ENCODE measurements around the gene ZC3H12C.

ZC3H12C gene

DNA sequence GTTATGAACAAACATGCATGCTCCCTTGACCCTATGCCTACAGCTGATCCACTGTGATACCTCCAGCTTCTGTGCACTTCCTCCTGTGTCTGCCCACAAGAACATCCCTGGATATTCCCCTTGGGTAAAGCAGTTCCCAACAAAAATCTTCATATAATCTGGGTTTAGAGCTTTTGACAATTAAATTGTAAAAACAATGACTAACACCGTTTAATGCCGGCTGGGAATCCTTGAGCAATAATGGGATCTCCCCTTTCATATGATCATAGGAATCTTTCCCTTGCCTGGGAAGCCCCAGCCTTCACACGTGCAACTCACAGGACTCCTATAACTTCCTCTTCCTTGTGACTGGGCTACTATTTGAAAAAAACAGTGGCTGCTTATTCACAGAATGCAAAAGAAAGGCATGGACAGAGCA lies 6.3 kb upstream of the ZC3H12C start:
- H3K4me2 ChIP-seq (ENCODE audit: low read length, poor library complexity, severe bottlenecking), result no peak overlapping the region
- H3K79me1 ChIP-seq (replicated peaks; ENCODE audit: low read length, poor library complexity, severe bottlenecking), result no peaks in the 10 kb centered on the region
- H2AK5ac ChIP-seq (ENCODE audit: low read length, severe bottlenecking), result no peak overlapping the region
- no peak overlapping the region for H3K14ac ChIP-seq (ENCODE audit: low read length in 2 of 2)
- no peak overlapping the region for H3K4ac ChIP-seq (ENCODE audit: low read depth in 1 of 2, low read length in 2 of 2)
- no peak overlapping the region for H2BK12ac ChIP-seq (ENCODE audit: low read length in 2 of 2)
- H3K27me3 ChIP-seq (ENCODE audit: control insufficient read depth in 1 of 2, insufficient read depth in 1 of 2, low read length in 2 of 2), result no peaks in the 10 kb centered on the region
- H3K4me3 ChIP-seq (ENCODE audit: insufficient read depth in 1 of 2, low read depth in 1 of 2, low read length in 2 of 2), result no peak overlapping the region
- H3K9ac ChIP-seq (ENCODE audit: low read length), result no peak overlapping the region
- peaks cover 6% of the 10 kb centered on the region for H3K4me1 ChIP-seq (ENCODE audit: control insufficient read depth, insufficient read depth, low read depth, low read length)
- DNase-seq, result peak; percentile 81
- no peak overlapping the region for H3K23ac ChIP-seq (ENCODE audit: low read length in 2 of 2)
- H3K27ac ChIP-seq (ENCODE audit: low read length, poor library complexity, severe bottlenecking), result no peak overlapping the region
- H3K18ac ChIP-seq (ENCODE audit: low read depth in 1 of 2, low read length in 2 of 2), result no peak overlapping the region
- no peak overlapping the region for H2BK120ac ChIP-seq (ENCODE audit: low read depth, low read length)
- no peak overlapping the region for H2AFZ ChIP-seq (ENCODE audit: low read depth, low read length)
- no peak overlapping the region for H2BK15ac ChIP-seq (ENCODE audit: low read depth, poor library complexity, severe bottlenecking)
- 61% methylated on average over 3 of the region's 3 CpGs for WGBS
- H3K36me3 ChIP-seq (ENCODE audit: control insufficient read depth in 1 of 2, insufficient read depth in 2 of 2, low read depth in 1 of 2, low read length in 2 of 2), result no peaks in the 10 kb centered on the region
- no peaks in the 10 kb centered on the region for H3K9me3 ChIP-seq (ENCODE audit: control insufficient read depth, low read length)
- no peak overlapping the region for H2BK5ac ChIP-seq (ENCODE audit: low read depth, low read length, poor library complexity, severe bottlenecking)
- no peak overlapping the region for H4K8ac ChIP-seq (ENCODE audit: low read length)
- H4K91ac ChIP-seq (ENCODE audit: low read length), result no peak overlapping the region

GRCh38 chr11:110087812-110088534 lies 5.2 kb upstream of the ZC3H12C start:
- no peaks in the 10 kb centered on the region for H3K27me3 ChIP-seq (ENCODE audit: control insufficient read depth in 1 of 2, insufficient read depth in 1 of 2, low read length in 2 of 2)
- no peak overlapping the region for H3K27ac ChIP-seq (ENCODE audit: low read length, poor library complexity, severe bottlenecking)
- H2BK5ac ChIP-seq (ENCODE audit: low read depth, low read length, poor library complexity, severe bottlenecking), result no peak overlapping the region
- no peak overlapping the region for H2AFZ ChIP-seq (ENCODE audit: low read depth, low read length)
- no peaks in the 10 kb centered on the region for H3K9me3 ChIP-seq (ENCODE audit: control insufficient read depth, low read length)
- no peak overlapping the region for H3K9ac ChIP-seq (ENCODE audit: low read length)
- no peak overlapping the region for H2AK5ac ChIP-seq (ENCODE audit: low read length, severe bottlenecking)
- H2BK120ac ChIP-seq (ENCODE audit: low read depth, low read length), result no peak overlapping the region
- no peak overlapping the region for H3K18ac ChIP-seq (ENCODE audit: low read depth in 1 of 2, low read length in 2 of 2)
- H3K79me1 ChIP-seq (replicated peaks; ENCODE audit: low read length, poor library complexity, severe bottlenecking), result no peaks in the 10 kb centered on the region
- no peak overlapping the region for H2BK12ac ChIP-seq (ENCODE audit: low read length in 2 of 2)
- WGBS, result 100% methylated on average over 5 of the region's 5 CpGs
- no peak overlapping the region for H4K91ac ChIP-seq (ENCODE audit: low read length)
- H3K4me2 ChIP-seq (ENCODE audit: low read length, poor library complexity, severe bottlenecking), result no peak overlapping the region
- no peak overlapping the region for H3K4ac ChIP-seq (ENCODE audit: low read depth in 1 of 2, low read length in 2 of 2)
- no peaks in the 10 kb centered on the region for H3K36me3 ChIP-seq (ENCODE audit: control insufficient read depth in 1 of 2, insufficient read depth in 2 of 2, low read depth in 1 of 2, low read length in 2 of 2)
- H3K23ac ChIP-seq (ENCODE audit: low read length in 2 of 2), result no peak overlapping the region
- no peak overlapping the region for H2BK15ac ChIP-seq (ENCODE audit: low read depth, poor library complexity, severe bottlenecking)
- H3K4me3 ChIP-seq (ENCODE audit: insufficient read depth in 1 of 2, low read depth in 1 of 2, low read length in 2 of 2), result no peak overlapping the region
- peak; percentile 76 for DNase-seq
- no peak overlapping the region for H3K14ac ChIP-seq (ENCODE audit: low read length in 2 of 2)
- H4K8ac ChIP-seq (ENCODE audit: low read length), result no peak overlapping the region
- peaks cover 8% of the 10 kb centered on the region for H3K4me1 ChIP-seq (ENCODE audit: control insufficient read depth, insufficient read depth, low read depth, low read length)

- Histone ChIP-seq H3K23ac (ENCODE audit: low read length in 2 of 2) (no peak overlapping the region), H3K9ac (ENCODE audit: low read length) (no peak overlapping the region), H2BK5ac (ENCODE audit: low read depth, low read length, poor library complexity, severe bottlenecking) (no peak overlapping the region), H2BK15ac (ENCODE audit: low read depth, poor library complexity, severe bottlenecking) (no peak overlapping the region), H3K9me3 (ENCODE audit: control insufficient read depth, low read length) (no peaks in the 10 kb centered on the region), H3K4me3 (ENCODE audit: insufficient read depth in 1 of 2, low read depth in 1 of 2, low read length in 2 of 2) (no peak overlapping the region), H3K79me1 (replicated peaks; ENCODE audit: low read length, poor library complexity, severe bottlenecking) (peaks cover 1% of the 10 kb centered on the region), H3K14ac (ENCODE audit: low read length in 2 of 2) (no peak overlapping the region), H3K27me3 (ENCODE audit: control insufficient read depth in 1 of 2, insufficient read depth in 1 of 2, low read length in 2 of 2) (no peaks in the 10 kb centered on the region), H3K36me3 (ENCODE audit: control insufficient read depth in 1 of 2, insufficient read depth in 2 of 2, low read depth in 1 of 2, low read length in 2 of 2) (no peaks in the 10 kb centered on the region), H2AFZ (ENCODE audit: low read depth, low read length) (no peak overlapping the region), H3K18ac (ENCODE audit: low read depth in 1 of 2, low read length in 2 of 2) (no peak overlapping the region), H3K4ac (ENCODE audit: low read depth in 1 of 2, low read length in 2 of 2) (no peak overlapping the region), H3K4me2 (ENCODE audit: low read length, poor library complexity, severe bottlenecking) (no peak overlapping the region), H2AK5ac (ENCODE audit: low read length, severe bottlenecking) (peak overlapping the region; percentile 72), H4K91ac (ENCODE audit: low read length) (no peak overlapping the region), H2BK120ac (ENCODE audit: low read depth, low read length) (no peak overlapping the region), H4K8ac (ENCODE audit: low read length) (peak overlapping the region; percentile 12), H2BK12ac (ENCODE audit: low read length in 2 of 2) (peak overlapping the region in 1 of 2 experiments; percentile 24), H3K27ac (ENCODE audit: low read length, poor library complexity, severe bottlenecking) (no peak overlapping the region), H3K4me1 (ENCODE audit: control insufficient read depth, insufficient read depth, low read depth, low read length) (peaks cover 9% of the 10 kb centered on the region)
- 99% methylated on average over 4 of the region's 5 CpGs for WGBS
- DNase-seq, result no peak
These were observed 4.5 kb upstream of the ZC3H12C start for GRCh38 chr11:110088535-110089344.

- Histone ChIP-seq H3K4ac (ENCODE audit: low read depth in 1 of 2, low read length in 2 of 2) (no peak overlapping the region), H2AFZ (ENCODE audit: low read depth, low read length) (no peak overlapping the region), H2BK5ac (ENCODE audit: low read depth, low read length, poor library complexity, severe bottlenecking) (no peak overlapping the region), H3K18ac (ENCODE audit: low read depth in 1 of 2, low read length in 2 of 2) (no peak overlapping the region), H2AK5ac (ENCODE audit: low read length, severe bottlenecking) (no peak overlapping the region), H3K79me1 (replicated peaks; ENCODE audit: low read length, poor library complexity, severe bottlenecking) (peaks cover 1% of the 10 kb centered on the region), H3K4me3 (ENCODE audit: insufficient read depth in 1 of 2, low read depth in 1 of 2, low read length in 2 of 2) (no peak overlapping the region), H3K9ac (ENCODE audit: low read length) (no peak overlapping the region), H3K4me1 (ENCODE audit: control insufficient read depth, insufficient read depth, low read depth, low read length) (peaks cover 9% of the 10 kb centered on the region), H3K27ac (ENCODE audit: low read length, poor library complexity, severe bottlenecking) (no peak overlapping the region), H2BK15ac (ENCODE audit: low read depth, poor library complexity, severe bottlenecking) (no peak overlapping the region), H2BK120ac (ENCODE audit: low read depth, low read length) (no peak overlapping the region), H2BK12ac (ENCODE audit: low read length in 2 of 2) (no peak overlapping the region), H3K27me3 (ENCODE audit: control insufficient read depth in 1 of 2, insufficient read depth in 1 of 2, low read length in 2 of 2) (no peaks in the 10 kb centered on the region), H3K9me3 (ENCODE audit: control insufficient read depth, low read length) (no peaks in the 10 kb centered on the region), H3K23ac (ENCODE audit: low read length in 2 of 2) (no peak overlapping the region), H4K8ac (ENCODE audit: low read length) (no peak overlapping the region), H3K36me3 (ENCODE audit: control insufficient read depth in 1 of 2, insufficient read depth in 2 of 2, low read depth in 1 of 2, low read length in 2 of 2) (no peaks in the 10 kb centered on the region), H4K91ac (ENCODE audit: low read length) (no peak overlapping the region), H3K4me2 (ENCODE audit: low read length, poor library complexity, severe bottlenecking) (no peak overlapping the region), H3K14ac (ENCODE audit: low read length in 2 of 2) (no peak overlapping the region)
- DNase-seq, result no peak
- 83% methylated on average over 5 of the region's 5 CpGs for whole genome bisulfite sequencing
These were observed 3.4 kb upstream of the ZC3H12C start for GRCh38 chr11:110089617-110090282.

Data from mesenchymal stem cell (in vitro differentiated cells and primary cell).